Keratinocyte (primary cell): ENCODE results near the gene TXNL4A. TPM values are rescaled to one million over a fixed set of nuclear protein-coding genes. Genes with fewer than 3 reads are reported as not detected.

Source experiments
- DNase-seq: peaks from one replicate; pipeline ENCODE4 v3.0.0-alpha.2; 2011; ENCODE audit warnings: low read depth, missing footprints, low spot score
- FAIRE-seq: peaks from 2 replicates; lab custom pipeline; 2011; peaks lifted over from hg19 to GRCh38; lab: Jason Lieb, UNC
- H2AFZ ChIP-seq: 2 replicates; pipeline ENCODE4 v1.6.0; 2012; ENCODE audit warnings: low read length, control low read depth, inconsistent platforms; ENCODE audit not compliant: control insufficient read depth
- H3K27ac ChIP-seq: 2 replicates; pipeline ENCODE4 v1.5.1; 2011; ENCODE audit warnings: low read length; ENCODE audit not compliant: control insufficient read depth, insufficient read depth
- H3K27me3 ChIP-seq: 3 replicates; pipeline ENCODE4 v1.6.0; 2011; ENCODE audit warnings: low read length; ENCODE audit not compliant: control insufficient read depth, insufficient read depth; ENCODE audit errors: extremely low read depth
- H3K36me3 ChIP-seq, 2 experiments: 2 replicates in 1 of 2; 3 replicates in 1 of 2; pipeline ENCODE4 v1.5.1; 2011; ENCODE audit warnings: low read length in 2 of 2, mild to moderate bottlenecking in 1 of 2; ENCODE audit not compliant: control insufficient read depth in 2 of 2, insufficient read depth in 2 of 2; ENCODE audit errors: extremely low read depth in 1 of 2
- H3K4me1 ChIP-seq: 3 replicates; pipeline ENCODE4 v1.5.1; 2011; ENCODE audit warnings: low read length; ENCODE audit not compliant: control insufficient read depth, insufficient read depth; ENCODE audit errors: extremely low read depth
- H3K4me2 ChIP-seq: 3 replicates; pipeline ENCODE4 v1.6.0; 2011; ENCODE audit warnings: low read depth, low read length; ENCODE audit not compliant: control insufficient read depth, insufficient read depth; ENCODE audit errors: extremely low read depth
- H3K4me3 ChIP-seq, 3 experiments: fragments of 200-600 bp in 1 of 3; sonication (generic) in 1 of 3; 2 replicates in 2 of 3; 3 replicates in 1 of 3; pipeline ENCODE4 v1.5.1; 2011 to 2016; ENCODE audit warnings: low read length in 3 of 3, mild to moderate bottlenecking in 3 of 3, control low read depth in 2 of 3, inconsistent platforms in 1 of 3, low read depth in 1 of 3, mixed read lengths in 1 of 3, mixed run types in 1 of 3, moderate library complexity in 1 of 3; ENCODE audit not compliant: control insufficient read depth in 2 of 3, insufficient read depth in 2 of 3; ENCODE audit errors: extremely low read depth in 1 of 3
- H3K79me2 ChIP-seq: 2 replicates; pipeline ENCODE4 v1.6.0; 2012; ENCODE audit warnings: low read length; ENCODE audit not compliant: control insufficient read depth, insufficient read depth
- H3K9ac ChIP-seq: 3 replicates; pipeline ENCODE4 v1.6.0; 2011; ENCODE audit warnings: low read length; ENCODE audit not compliant: control insufficient read depth, insufficient read depth; ENCODE audit errors: extremely low read depth
- H3K9me1 ChIP-seq: 3 replicates; pipeline ENCODE4 v1.6.0; 2011; ENCODE audit warnings: low read length; ENCODE audit not compliant: control insufficient read depth, insufficient read depth; ENCODE audit errors: extremely low read depth
- H3K9me3 ChIP-seq: 2 replicates; pipeline ENCODE4 v1.5.1; 2012; ENCODE audit warnings: low read depth, low read length; ENCODE audit not compliant: control insufficient read depth
- H4K20me1 ChIP-seq: 3 replicates; pipeline ENCODE4 v1.6.0; 2011; ENCODE audit warnings: low read length; ENCODE audit not compliant: control insufficient read depth, insufficient read depth; ENCODE audit errors: extremely low read depth
- CTCF ChIP-seq, 3 experiments: IDR thresholded peaks in 1 of 3; conservative IDR thresholded peaks in 1 of 3; optimal IDR thresholded peaks in 1 of 3; 2 replicates in 2 of 3; 3 replicates in 1 of 3; pipeline versions ENCODE3 to v1.5.1; 2011; ENCODE audit warnings: low read length in 3 of 3, mild to moderate bottlenecking in 3 of 3, moderate library complexity in 2 of 3, control low read depth in 1 of 3, inconsistent platforms in 1 of 3; ENCODE audit not compliant: insufficient read depth in 2 of 3; ENCODE audit errors: extremely low read depth in 1 of 3
- EZH2 ChIP-seq: IDR thresholded peaks from one replicate; pipeline ENCODE4 v1.6.1; 2012; ENCODE audit warnings: inconsistent platforms, mild to moderate bottlenecking, low read length, moderate library complexity
- dilution Hi-C: fragments of 300-500 bp; cut with MboI; formaldehyde crosslinking; loops from one replicate; pipeline ENCODE4 v1.7.0; 2020; ENCODE audit warnings: low sequenced_read_pairs; ENCODE audit not compliant: extremely low pct_ligation_motif_present
- polyA plus RNA-seq, 5 experiments: library from polyadenylated mRNA; depleted of rRNA in 3 of 5; stranded (reverse) in 3 of 5; stranded (forward) in 1 of 5; unstranded in 1 of 5; fragments of >200 nt; gene quantifications; 1 replicate in 1 of 5; 2 replicates in 3 of 5; 3 replicates in 1 of 5; pipeline versions ENCODE4 v1.2.1 to v1.2.3, GENCODE V29; 2011 to 2012; ENCODE audit warnings: missing spikeins in 2 of 5, low read depth in 1 of 5, low replicate concordance in 1 of 5

Gene TXNL4A
- polyA plus RNA-seq, 1 donor (not counting 4 experiments of a cell fraction or from before 2014, with no cell fraction given): 142 TPM

- Histone ChIP-seq H3K9me3 (peaks cover 9% of the 10 kb centered on the region), H3K36me3 (peaks cover 28 to 35% of the 10 kb centered on the region in 2 experiments), H3K4me3 (no peak overlapping the region), H3K27me3 (no peaks in the 10 kb centered on the region), H3K4me1 (peaks cover 6% of the 10 kb centered on the region), H3K9ac (no peak overlapping the region), H2AFZ (no peak overlapping the region), H3K9me1 (no peaks in the 10 kb centered on the region), H3K4me2 (no peak overlapping the region), H3K79me2 (peaks cover 90% of the 10 kb centered on the region), H3K27ac (no peak overlapping the region), H4K20me1 (peaks cover 5% of the 10 kb centered on the region)
- dilution Hi-C loops: no loop called here
- FAIRE-seq (no peak), DNase-seq (no peak)
- TF ChIP-seq EZH2 (no peak), CTCF (optimal IDR thresholded peaks at IDR 0.05 in 1 of 3, IDR thresholded peaks at IDR 0.05 in 1 of 3, conservative IDR thresholded peaks at IDR 0.05 in 1 of 3; ENCODE audit: extremely low read depth in 1 of 3, insufficient read depth in 2 of 3, low read length in 3 of 3) (no peak)
Observed at GRCh38 chr18:79938196-79938595, 50.2 kb downstream of the TXNL4A start.

GRCh38 chr18:79937103-79937860 lies 51.1 kb downstream of the TXNL4A start:
- dilution Hi-C loops: no loop called here

More at GRCh38 chr18:79937103-79937860, 51.1 kb downstream of the TXNL4A start:
- Histone ChIP-seq H3K4me2 (no peak overlapping the region), H4K20me1 (peaks cover 5% of the 10 kb centered on the region), H3K79me2 (peaks cover 92% of the 10 kb centered on the region), H2AFZ (no peak overlapping the region), H3K27me3 (no peaks in the 10 kb centered on the region), H3K9me3 (peaks cover 9% of the 10 kb centered on the region), H3K4me1 (peaks cover 6% of the 10 kb centered on the region), H3K4me3 (no peak overlapping the region), H3K36me3 (peaks cover 22 to 27% of the 10 kb centered on the region in 2 experiments), H3K9ac (no peak overlapping the region), H3K9me1 (no peaks in the 10 kb centered on the region), H3K27ac (no peak overlapping the region)
- TF ChIP-seq CTCF (optimal IDR thresholded peaks at IDR 0.05 in 1 of 3, IDR thresholded peaks at IDR 0.05 in 1 of 3, conservative IDR thresholded peaks at IDR 0.05 in 1 of 3; ENCODE audit: extremely low read depth in 1 of 3, insufficient read depth in 2 of 3, low read length in 3 of 3) (no peak), EZH2 (no peak)
- DNase-seq: no peak
- FAIRE-seq: no peak
